Nephron progenitor cell (in vitro differentiated cells): Measurements from ENCODE around the gene MRPL18.

Source experiments
- DNase-seq: peaks from one replicate; pipeline ENCODE4 v3.0.0; 2021
- H3K27ac Mint-ChIP-seq: 2 replicates; pipeline ENCODE4 v1.8.0; 2021; ENCODE audit warnings: mild to moderate bottlenecking, moderate library complexity, mixed read lengths
- H3K27me3 Mint-ChIP-seq: 2 replicates; pipeline ENCODE4 v1.8.0; 2021; ENCODE audit warnings: mild to moderate bottlenecking, low read depth, mixed read lengths; ENCODE audit not compliant: poor library complexity
- H3K36me3 Mint-ChIP-seq: 2 replicates; pipeline ENCODE4 v1.8.0; 2021; ENCODE audit warnings: low read depth, mixed read lengths
- H3K4me1 Mint-ChIP-seq: 2 replicates; pipeline ENCODE4 v1.8.0; 2021; ENCODE audit warnings: mixed read lengths
- H3K4me3 Mint-ChIP-seq: 2 replicates; pipeline ENCODE4 v1.8.0; 2021; ENCODE audit warnings: mild to moderate bottlenecking, moderate library complexity, mixed read lengths
- H3K9me3 Mint-ChIP-seq: 2 replicates; pipeline ENCODE4 v1.8.0; 2021; ENCODE audit warnings: mild to moderate bottlenecking, moderate library complexity, mixed read lengths
- CTCF ChIP-seq: fragments of 200-600 bp; sonication (generic); IDR thresholded peaks from 2 replicates; pipeline ENCODE4 v1.5.0; 2021; ENCODE audit warnings: antibody characterized with exemption

The MRPL18 gene

GRCh38 chr6:159830501-159831372, 40.5 kb downstream of the MRPL18 start:
- Mint-ChIP-seq H3K27me3 (peaks cover 11% of the 10 kb centered on the region), H3K27ac (peak overlapping the region; percentile 15), H3K4me1 (peaks cover 13% of the 10 kb centered on the region), H3K36me3 (no peaks in the 10 kb centered on the region), H3K4me3 (no peak overlapping the region), H3K9me3 (no peaks in the 10 kb centered on the region)
- DNase-seq = no peak
- TF ChIP-seq CTCF = no peak

GRCh38 chr6:159831373-159831679, 41.1 kb downstream of the MRPL18 start:
- Mint-ChIP-seq H3K27ac (no peak overlapping the region), H3K36me3 (no peaks in the 10 kb centered on the region), H3K9me3 (no peaks in the 10 kb centered on the region), H3K4me1 (peaks cover 15% of the 10 kb centered on the region), H3K27me3 (peaks cover 10% of the 10 kb centered on the region), H3K4me3 (no peak overlapping the region)
- TF ChIP-seq CTCF = no peak
- no peak for DNase-seq

DNA sequence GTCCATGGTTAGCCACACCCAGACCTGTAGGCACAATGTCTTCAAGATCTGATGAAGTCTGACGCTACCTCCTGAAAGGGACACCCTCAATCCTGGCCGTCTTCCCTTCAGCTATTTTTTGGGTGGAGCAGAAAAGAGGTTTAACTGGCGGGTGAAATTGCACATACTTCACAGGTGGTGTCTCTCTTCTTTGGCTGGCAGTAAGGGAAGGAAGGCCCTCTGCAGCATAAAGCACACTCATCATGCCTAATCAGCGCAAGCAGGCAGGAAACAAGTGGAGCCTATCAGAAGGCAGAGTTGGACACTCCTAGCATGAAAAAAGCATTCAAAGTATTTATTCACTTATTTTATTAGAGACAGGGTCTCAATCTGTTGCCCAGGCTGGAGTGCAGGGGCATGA, 42.7 kb downstream of the MRPL18 start:
- peaks cover 24% of the 10 kb centered on the region for H3K4me1 Mint-ChIP-seq
- TF ChIP-seq CTCF = no peak
- no peak for DNase-seq
- H3K4me3 Mint-ChIP-seq = no peak overlapping the region
- H3K36me3 Mint-ChIP-seq = no peaks in the 10 kb centered on the region
- no peak overlapping the region for H3K27ac Mint-ChIP-seq
- H3K9me3 Mint-ChIP-seq = no peaks in the 10 kb centered on the region
- H3K27me3 Mint-ChIP-seq = peaks cover 8% of the 10 kb centered on the region

- DNase-seq = no peak
- no peaks in the 10 kb centered on the region for H3K9me3 Mint-ChIP-seq
Measured at GRCh38 chr6:159833556-159833955, 43.3 kb downstream of the MRPL18 start.

DNA sequence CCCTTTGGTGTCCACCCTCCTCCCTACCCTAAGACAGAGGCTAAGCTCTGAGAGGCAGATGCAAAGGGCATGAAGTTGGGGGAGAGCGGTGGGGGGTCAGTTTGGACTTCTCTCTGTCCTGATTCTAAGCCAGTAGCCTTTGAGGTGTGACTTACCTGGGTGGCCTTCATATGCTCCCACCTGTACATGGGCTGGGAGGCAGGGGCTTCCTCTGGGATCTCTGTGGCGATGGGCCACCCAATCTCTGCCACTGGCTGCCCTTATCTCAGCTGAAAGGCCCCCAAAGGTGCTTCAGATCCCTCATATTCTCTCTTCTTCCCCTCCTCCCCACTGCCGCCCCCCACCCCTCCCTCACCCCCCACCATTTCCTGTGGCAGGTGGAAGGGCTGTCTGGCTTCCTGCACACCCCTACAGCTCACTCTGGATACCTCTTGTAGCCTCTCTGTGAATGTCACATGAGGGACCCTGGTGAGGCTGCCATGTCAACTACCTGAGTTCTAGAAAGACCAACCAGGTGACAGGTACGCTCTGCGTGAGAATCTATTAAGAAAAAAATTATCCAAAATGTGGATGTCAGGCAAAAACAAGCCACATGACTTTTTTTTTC, 43.8 kb downstream of the MRPL18 start:
- H3K4me1 Mint-ChIP-seq = peaks cover 26% of the 10 kb centered on the region
- no peak for DNase-seq
- no peak overlapping the region for H3K27ac Mint-ChIP-seq
- peaks cover 8% of the 10 kb centered on the region for H3K27me3 Mint-ChIP-seq
- H3K4me3 Mint-ChIP-seq = no peak overlapping the region
- H3K36me3 Mint-ChIP-seq = no peaks in the 10 kb centered on the region
- H3K9me3 Mint-ChIP-seq = no peaks in the 10 kb centered on the region
- TF ChIP-seq CTCF = no peak

More at GRCh38 chr6:159833556-159833955, 43.3 kb downstream of the MRPL18 start:
- Mint-ChIP-seq H3K4me3 (no peak overlapping the region), H3K27me3 (peaks cover 8% of the 10 kb centered on the region), H3K27ac (no peak overlapping the region), H3K36me3 (no peaks in the 10 kb centered on the region), H3K4me1 (peaks cover 26% of the 10 kb centered on the region)
- no peak for TF ChIP-seq CTCF
